SKM-1 (cell line): ENCODE measurements around the gene RCAN1.
"Not testable (repeated sequence)": the region's sequence is repeated elsewhere in the genome, so short reads cannot be mapped to it uniquely, and the experiment has no call there.

Source experiments
- DNase-seq: peaks from one replicate; lab custom pipeline; 2025; ENCODE audit not compliant: unreplicated experiment; lab: John Stamatoyannopoulos, UW

The RCAN1 gene

GRCh38 chr21:34570313-34570712, 44.6 kb downstream of the RCAN1 start:
- no peak for DNase-seq

GRCh38 chr21:34569381-34569979, 45.4 kb downstream of the RCAN1 start:
- DNase-seq: no peak

GRCh38 chr21:34568801-34569200, 46.1 kb downstream of the RCAN1 start:
- DNase-seq: not testable (repeated sequence)

- no peak for DNase-seq
These were observed 47.2 kb downstream of the RCAN1 start for GRCh38 chr21:34567604-34568155.

GRCh38 chr21:34565238-34565637, 49.7 kb downstream of the RCAN1 start:
- DNase-seq: no peak

GRCh38 chr21:34563370-34563769, 51.5 kb downstream of the RCAN1 start:
- not testable (repeated sequence) for DNase-seq

- DNase-seq: no peak
These were observed 53.1 kb downstream of the RCAN1 start for GRCh38 chr21:34561806-34562205.

GRCh38 chr21:34560609-34561008, 54.3 kb downstream of the RCAN1 start:
- no peak for DNase-seq

GRCh38 chr21:34560021-34560420, 54.9 kb downstream of the RCAN1 start:
- no peak for DNase-seq

- no peak for DNase-seq
These were observed 55.8 kb downstream of the RCAN1 start for GRCh38 chr21:34559089-34559631.

- no peak for DNase-seq
These were observed 56.7 kb downstream of the RCAN1 start for GRCh38 chr21:34558166-34558565.

- DNase-seq: no peak
These were observed 57.7 kb downstream of the RCAN1 start for GRCh38 chr21:34557261-34557660.

- DNase-seq: not testable (repeated sequence)
These were observed 60.2 kb downstream of the RCAN1 start for GRCh38 chr21:34554670-34555069.

- DNase-seq: no peak
These were observed 60.7 kb downstream of the RCAN1 start for GRCh38 chr21:34554227-34554626.

- DNase-seq: no peak
These were observed 61.6 kb downstream of the RCAN1 start for GRCh38 chr21:34553151-34553952.

- DNase-seq: no peak
These were observed 62.4 kb downstream of the RCAN1 start for GRCh38 chr21:34552360-34553098.

- no peak for DNase-seq
These were observed 64.6 kb downstream of the RCAN1 start for GRCh38 chr21:34550182-34550799.

- no peak for DNase-seq
These were observed 66.0 kb downstream of the RCAN1 start for GRCh38 chr21:34548781-34549376.

GRCh38 chr21:34546542-34546941, 68.4 kb downstream of the RCAN1 start:
- DNase-seq: no peak

GRCh38 chr21:34545079-34545884, 69.6 kb downstream of the RCAN1 start:
- DNase-seq: peak; percentile 90
